Smooth muscle cell (in vitro differentiated cells): ENCODE results near the gene ANXA3. TPM values are rescaled to one million over a fixed set of nuclear protein-coding genes. Genes with fewer than 3 reads are reported as not detected.
A peak's percentile ranks its signal among the peaks of the same experiment; 100 is the strongest.

Experiments used
- DNase-seq: peaks from one replicate; lab custom pipeline; 2025; ENCODE audit not compliant: unreplicated experiment; lab: John Stamatoyannopoulos, UW
- H2AFZ ChIP-seq: fragments of 200-600 bp; sonication (generic); 2 replicates; pipeline ENCODE4 v1.6.0; 2016; ENCODE audit warnings: antibody characterized with exemption, low read depth, mild to moderate bottlenecking
- H3F3A ChIP-seq: fragments of 200-600 bp; sonication (generic); 2 replicates; pipeline ENCODE4 v1.6.0; 2017; ENCODE audit warnings: antibody characterized with exemption, low read depth
- H3K27ac ChIP-seq: fragments of 200-600 bp; sonication (generic); 2 replicates; pipeline ENCODE4 v1.5.1; 2016; ENCODE audit warnings: low read depth, mild to moderate bottlenecking
- H3K27me3 ChIP-seq: fragments of 200-600 bp; sonication (generic); 2 replicates; pipeline ENCODE4 v1.6.1; 2016; ENCODE audit warnings: low read depth, mild to moderate bottlenecking
- H3K36me3 ChIP-seq: fragments of 200-600 bp; sonication (generic); 2 replicates; pipeline ENCODE4 v1.5.1; 2016; ENCODE audit warnings: low read depth
- H3K4me1 ChIP-seq: fragments of 200-600 bp; sonication (generic); 2 replicates; pipeline ENCODE4 v1.5.1; 2016; ENCODE audit warnings: low read depth
- H3K4me2 ChIP-seq: fragments of 200-600 bp; sonication (generic); 2 replicates; pipeline ENCODE4 v1.6.0; 2016; ENCODE audit warnings: mild to moderate bottlenecking
- H3K4me3 ChIP-seq: fragments of 200-600 bp; sonication (generic); 2 replicates; pipeline ENCODE4 v1.5.1; 2016; ENCODE audit warnings: mild to moderate bottlenecking
- H3K79me2 ChIP-seq: fragments of 200-600 bp; sonication (generic); 2 replicates; pipeline ENCODE4 v1.6.0; 2016; ENCODE audit warnings: low read depth, mild to moderate bottlenecking
- H3K9ac ChIP-seq: fragments of 200-600 bp; sonication (generic); 2 replicates; pipeline ENCODE4 v1.6.0; 2016; ENCODE audit warnings: low read depth
- H3K9me3 ChIP-seq: fragments of 200-600 bp; sonication (generic); replicated peaks from 2 replicates; pipeline ENCODE4 v1.5.1; 2016; ENCODE audit warnings: low read depth
- H4K20me1 ChIP-seq: fragments of 200-600 bp; sonication (generic); 2 replicates; pipeline ENCODE4 v1.6.0; 2016; ENCODE audit warnings: low read depth
- WGBS: methylation state at CpG from one replicate; pipeline ENCODE4 v1.1.7; 2016; ENCODE audit warnings: low lambda C conversion rate; 5-methylcytosine and 5-hydroxymethylcytosine counted together
- polyA plus RNA-seq: library from polyadenylated mRNA; unstranded; fragments of >200 nt; fragmentation: Nextera tagmentation; extraction: Ambion mirVana; gene quantifications from 2 replicates; pipeline ENCODE4 v1.2.1, GENCODE V29; 2016
- total RNA-seq: library from RNA; depleted of rRNA; stranded (reverse); fragments of >200 nt; gene quantifications from 2 replicates; pipeline ENCODE4 v1.2.3, GENCODE V29; 2014
- TF ChIP-seq, protein P1 (sequence below): fragments of 200-600 bp; sonication (generic); IDR thresholded peaks from 2 replicates; pipeline ENCODE4 v1.5.1; 2017; ENCODE audit warnings: borderline replicate concordance, mild to moderate bottlenecking, antibody characterized with exemption; ENCODE audit not compliant: insufficient read depth, poor library complexity, severe bottlenecking

ANXA3 gene
- total and polyA plus RNA-seq, 2 experiments from 2014 or later: 16.7 to 44.5 TPM

DNA sequence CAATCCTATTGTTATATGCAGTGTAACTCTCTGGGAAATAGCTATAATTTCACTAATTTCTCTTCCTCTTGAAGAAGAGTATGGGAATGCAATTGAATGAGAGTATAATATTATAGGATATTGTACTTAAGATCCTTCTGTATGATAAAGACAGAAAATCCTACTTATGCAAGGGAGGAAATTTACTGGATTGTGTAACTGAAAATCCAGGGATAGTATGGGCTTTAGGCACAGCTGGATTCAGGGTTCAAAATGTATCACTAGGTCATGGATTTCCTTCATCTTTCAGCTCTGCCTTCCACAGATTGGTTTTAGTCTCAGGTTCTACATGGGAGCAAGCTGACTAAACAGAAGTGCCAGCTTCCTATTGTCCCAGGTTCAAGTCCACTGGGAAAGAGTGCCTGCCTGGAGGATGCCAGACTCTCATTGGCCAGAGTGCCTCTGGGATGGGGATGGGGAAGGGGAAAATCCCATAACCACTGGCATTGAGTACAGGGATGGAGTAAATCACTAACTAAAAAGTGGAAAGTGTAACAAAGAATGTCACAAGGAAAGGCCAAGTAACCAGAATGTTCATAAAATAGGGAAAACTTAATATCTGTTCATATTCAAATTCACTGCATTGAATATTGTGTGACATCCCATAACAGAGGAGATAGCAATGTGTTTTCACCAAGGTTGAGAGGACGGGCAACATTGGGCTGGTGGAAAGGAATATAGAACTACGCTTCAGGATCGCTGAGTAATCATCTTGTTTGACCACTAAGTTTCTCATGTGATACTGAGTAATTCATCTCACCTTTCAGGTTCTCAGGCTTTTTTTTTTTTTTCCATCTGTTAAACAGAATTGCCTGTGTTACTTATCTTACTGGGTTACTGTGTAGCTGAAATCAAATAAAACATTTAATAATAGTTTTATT, 75.7 kb downstream of the ANXA3 start:
- DNase-seq: no peak
- Histone ChIP-seq H4K20me1 (no peaks in the 10 kb centered on the region), H3K27me3 (no peaks in the 10 kb centered on the region), H3K4me1 (no peaks in the 10 kb centered on the region), H3K27ac (peak overlapping the region; percentile 49), H2AFZ (no peak overlapping the region), H3K9me3 (no peaks in the 10 kb centered on the region), H3K79me2 (no peaks in the 10 kb centered on the region), H3K4me3 (no peak overlapping the region), H3K4me2 (no peak overlapping the region), H3K36me3 (no peaks in the 10 kb centered on the region), H3K9ac (peak overlapping the region; percentile 24), H3F3A (no peaks in the 10 kb centered on the region)
- TF ChIP-seq, protein P1, sequence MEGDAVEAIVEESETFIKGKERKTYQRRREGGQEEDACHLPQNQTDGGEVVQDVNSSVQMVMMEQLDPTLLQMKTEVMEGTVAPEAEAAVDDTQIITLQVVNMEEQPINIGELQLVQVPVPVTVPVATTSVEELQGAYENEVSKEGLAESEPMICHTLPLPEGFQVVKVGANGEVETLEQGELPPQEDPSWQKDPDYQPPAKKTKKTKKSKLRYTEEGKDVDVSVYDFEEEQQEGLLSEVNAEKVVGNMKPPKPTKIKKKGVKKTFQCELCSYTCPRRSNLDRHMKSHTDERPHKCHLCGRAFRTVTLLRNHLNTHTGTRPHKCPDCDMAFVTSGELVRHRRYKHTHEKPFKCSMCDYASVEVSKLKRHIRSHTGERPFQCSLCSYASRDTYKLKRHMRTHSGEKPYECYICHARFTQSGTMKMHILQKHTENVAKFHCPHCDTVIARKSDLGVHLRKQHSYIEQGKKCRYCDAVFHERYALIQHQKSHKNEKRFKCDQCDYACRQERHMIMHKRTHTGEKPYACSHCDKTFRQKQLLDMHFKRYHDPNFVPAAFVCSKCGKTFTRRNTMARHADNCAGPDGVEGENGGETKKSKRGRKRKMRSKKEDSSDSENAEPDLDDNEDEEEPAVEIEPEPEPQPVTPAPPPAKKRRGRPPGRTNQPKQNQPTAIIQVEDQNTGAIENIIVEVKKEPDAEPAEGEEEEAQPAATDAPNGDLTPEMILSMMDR: no peak
- 71% methylated on average over 3 of the region's 3 CpGs for WGBS

DNA sequence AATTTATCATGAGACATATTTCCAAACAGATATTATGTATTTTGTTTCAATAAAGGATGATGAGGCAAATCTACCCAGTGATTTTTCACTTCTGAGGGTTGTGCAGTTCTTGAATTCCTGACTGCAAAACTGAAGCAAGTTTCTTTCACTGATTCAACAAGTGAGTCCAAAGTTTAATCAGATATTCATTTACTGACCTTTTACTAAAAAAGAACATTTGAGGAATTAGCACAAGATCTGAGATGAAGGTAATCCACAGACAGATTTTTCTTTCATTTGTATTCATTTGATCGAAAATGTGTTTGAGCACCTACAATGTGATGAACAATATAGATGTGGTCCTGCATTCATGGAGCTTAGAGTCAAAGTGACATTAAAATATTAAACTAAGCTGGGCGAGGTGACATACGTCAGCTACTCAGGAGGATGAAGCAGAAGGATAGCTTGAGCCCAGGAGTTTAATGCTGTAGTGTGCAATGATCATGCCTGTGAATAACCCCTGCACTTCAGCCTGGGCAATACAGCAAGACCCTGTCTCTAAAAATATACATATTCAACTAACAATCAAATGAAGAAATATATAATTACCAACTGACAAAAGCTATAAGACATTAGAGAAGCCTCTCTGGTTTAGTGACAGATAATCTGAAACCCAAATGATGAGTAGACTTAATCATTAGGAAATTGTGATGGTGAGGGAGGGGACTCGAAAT, 76.6 kb downstream of the ANXA3 start:
- no peaks in the 10 kb centered on the region for H3K36me3 ChIP-seq
- no peaks in the 10 kb centered on the region for H3K79me2 ChIP-seq
- no peak overlapping the region for H3K4me3 ChIP-seq
- H3K27me3 ChIP-seq: no peaks in the 10 kb centered on the region
- no peak overlapping the region for H3K9ac ChIP-seq
- no peaks in the 10 kb centered on the region for H4K20me1 ChIP-seq
- DNase-seq: no peak
- peak overlapping the region; percentile 49 for H3K27ac ChIP-seq
- 98% methylated on average over 4 of the region's 4 CpGs for WGBS
- no peak overlapping the region for H3K4me2 ChIP-seq
- H3K4me1 ChIP-seq: no peaks in the 10 kb centered on the region
- H3F3A ChIP-seq: no peaks in the 10 kb centered on the region
- TF ChIP-seq, protein P1: no peak
- H2AFZ ChIP-seq: no peak overlapping the region
- H3K9me3 ChIP-seq: no peaks in the 10 kb centered on the region

DNA sequence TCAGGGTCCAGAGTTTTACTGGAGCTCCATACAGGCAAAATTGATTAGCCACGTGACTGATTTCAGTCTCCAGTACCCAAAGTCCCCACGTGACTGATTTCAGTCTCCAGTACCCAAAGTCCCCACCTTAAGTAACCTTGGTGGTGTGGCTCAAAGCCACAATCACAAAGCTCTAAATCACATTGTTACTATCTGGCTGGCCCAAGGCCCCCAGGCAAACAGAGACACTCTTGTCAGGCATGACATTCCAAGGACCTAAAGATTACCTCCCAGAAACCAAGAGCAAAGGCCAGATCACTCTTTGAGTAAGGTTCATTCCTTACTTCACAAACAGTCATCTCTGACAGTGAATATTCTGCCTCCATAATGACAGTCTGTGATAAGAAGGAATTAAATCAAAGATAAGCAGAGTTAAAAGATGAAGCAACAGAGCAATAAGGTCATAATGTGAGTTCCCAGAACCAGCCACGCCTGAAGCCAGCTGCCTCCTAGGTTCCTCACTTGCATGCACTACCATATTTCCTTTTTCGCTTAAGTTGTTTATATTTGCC, 78.5 kb downstream of the ANXA3 start:
- H3F3A ChIP-seq: no peaks in the 10 kb centered on the region
- peak overlapping the region; percentile 5 for H3K27ac ChIP-seq
- H3K4me2 ChIP-seq: no peak overlapping the region
- 37% methylated on average over 4 of the region's 4 CpGs for WGBS
- no peaks in the 10 kb centered on the region for H3K36me3 ChIP-seq
- no peak overlapping the region for H3K4me3 ChIP-seq
- H3K4me1 ChIP-seq: no peaks in the 10 kb centered on the region
- no peaks in the 10 kb centered on the region for H3K79me2 ChIP-seq
- H3K27me3 ChIP-seq: no peaks in the 10 kb centered on the region
- H3K9ac ChIP-seq: no peak overlapping the region
- DNase-seq: no peak
- no peak overlapping the region for H2AFZ ChIP-seq
- TF ChIP-seq, protein P1: no peak
- no peaks in the 10 kb centered on the region for H3K9me3 ChIP-seq
- H4K20me1 ChIP-seq: no peaks in the 10 kb centered on the region
